A549 (cell line): ENCODE measurements around the gene TRAF1.

Experiments
- CBX8 ChIP-seq: fragments of 200-600 bp; sonication (generic); IDR thresholded peaks from 2 replicates; pipeline ENCODE4 v1.6.1; 2016
- CEBPB ChIP-seq, 2 experiments: fragments of >200 bp in 1 of 2; sonication (Bioruptor Twin) in 1 of 2; formaldehyde crosslinking in 1 of 2; IDR thresholded peaks; 2 replicates each; pipeline ENCODE4 v1.6.1; 2012 to 2016
- CHD4 ChIP-seq: fragments of 200-600 bp; sonication (generic); IDR thresholded peaks from 2 replicates; pipeline ENCODE4 v1.6.1; 2016; ENCODE audit warnings: antibody characterized with exemption, mild to moderate bottlenecking, borderline replicate concordance
- EP300 ChIP-seq, 2 experiments: fragments of >200 bp; sonication (Bioruptor Twin); formaldehyde crosslinking; IDR thresholded peaks; 2 replicates in 1 of 2; 3 replicates in 1 of 2; pipeline ENCODE4 v1.6.1; 2016 to 2017
- ESRRA ChIP-seq: fragments of 150-350 bp; IDR thresholded peaks from 2 replicates; pipeline ENCODE4 v1.6.1; 2014; ENCODE audit warnings: mild to moderate bottlenecking, low read length, borderline replicate concordance
- MAFK ChIP-seq: fragments of 450-650 bp; IDR thresholded peaks from 2 replicates; pipeline ENCODE4 v1.6.1; 2014; ENCODE audit not compliant: partially characterized antibody
- POLR2A ChIP-seq: IDR thresholded peaks from 2 replicates; pipeline ENCODE4 v1.6.1; 2012; ENCODE audit warnings: mild to moderate bottlenecking, low read length
- RFX5 ChIP-seq: fragments of 450-650 bp; IDR thresholded peaks from 2 replicates; pipeline ENCODE4 v1.7.1; 2014; ENCODE audit warnings: antibody characterized with exemption, mild to moderate bottlenecking, moderate library complexity
- TF ChIP-seq, protein P1 (sequence below): fragments of >200 bp; sonication (Bioruptor Twin); formaldehyde crosslinking; IDR thresholded peaks from 3 replicates; pipeline ENCODE4 v1.5.1; 2016
- TF ChIP-seq, protein P2 (sequence below): fragments of 450-650 bp; IDR thresholded peaks from 2 replicates; pipeline ENCODE4 v1.6.1; 2014; ENCODE audit warnings: antibody characterized with exemption
- TF ChIP-seq, protein P3 (sequence below): fragments of 200-600 bp; sonication (generic); IDR thresholded peaks from 2 replicates; pipeline ENCODE4 v1.6.1; 2016; ENCODE audit warnings: antibody characterized with exemption, mild to moderate bottlenecking, moderate library complexity
- TF ChIP-seq, protein P4 (sequence below): IDR thresholded peaks from 2 replicates; pipeline ENCODE4 v1.6.1; 2012

DNA sequence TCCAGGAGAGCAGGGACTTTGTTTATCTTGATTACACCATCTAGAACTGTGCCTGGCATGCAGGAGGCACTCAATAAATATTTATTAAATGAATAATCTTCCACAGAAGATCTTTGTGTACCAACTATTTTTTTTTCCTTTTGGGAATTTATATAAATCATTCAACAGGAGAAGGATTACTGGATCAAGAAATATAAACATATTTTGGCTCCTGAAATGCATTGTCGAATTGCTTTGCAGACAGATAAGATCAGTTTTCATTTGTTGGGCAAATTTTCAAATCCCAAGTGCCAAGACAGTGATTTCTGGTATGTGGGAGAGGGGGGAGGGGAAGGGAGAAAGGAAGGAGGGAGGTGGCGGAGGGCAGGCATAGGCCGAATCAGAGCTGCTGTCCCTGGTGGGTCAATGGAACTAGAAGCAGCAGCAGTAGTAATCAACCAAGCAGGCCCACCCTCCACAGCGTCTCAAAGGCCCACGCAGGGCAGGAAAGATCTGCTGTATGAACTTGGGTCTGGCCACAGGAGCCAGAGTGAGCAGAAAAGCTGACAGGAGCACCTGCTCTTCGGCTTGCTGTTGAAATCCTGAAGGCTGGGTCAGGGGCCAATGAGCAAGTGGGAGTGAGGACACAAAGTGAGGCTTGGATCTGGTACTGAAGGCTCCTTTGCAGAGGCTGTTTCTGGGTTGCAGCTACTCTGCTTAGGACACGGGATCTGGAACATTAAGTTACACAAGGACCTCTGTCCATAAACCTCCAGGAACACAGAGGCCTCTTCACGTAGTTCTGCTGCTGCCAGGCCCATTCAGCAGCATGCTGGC lies 15.8 kb upstream of the TRAF1 start:
- TF ChIP-seq ESRRA (no peak), EP300 (IDR thresholded peaks at IDR 0.05) (no peak), CEBPB (IDR thresholded peaks at IDR 0.05) (peak in 1 of 2 experiments; percentile 49; a peak in 1 of 4 replicates), RFX5 (no peak), CBX8 (no peak), POLR2A (no peak), MAFK (no peak), CHD4 (no peak)
- TF ChIP-seq, protein P1, sequence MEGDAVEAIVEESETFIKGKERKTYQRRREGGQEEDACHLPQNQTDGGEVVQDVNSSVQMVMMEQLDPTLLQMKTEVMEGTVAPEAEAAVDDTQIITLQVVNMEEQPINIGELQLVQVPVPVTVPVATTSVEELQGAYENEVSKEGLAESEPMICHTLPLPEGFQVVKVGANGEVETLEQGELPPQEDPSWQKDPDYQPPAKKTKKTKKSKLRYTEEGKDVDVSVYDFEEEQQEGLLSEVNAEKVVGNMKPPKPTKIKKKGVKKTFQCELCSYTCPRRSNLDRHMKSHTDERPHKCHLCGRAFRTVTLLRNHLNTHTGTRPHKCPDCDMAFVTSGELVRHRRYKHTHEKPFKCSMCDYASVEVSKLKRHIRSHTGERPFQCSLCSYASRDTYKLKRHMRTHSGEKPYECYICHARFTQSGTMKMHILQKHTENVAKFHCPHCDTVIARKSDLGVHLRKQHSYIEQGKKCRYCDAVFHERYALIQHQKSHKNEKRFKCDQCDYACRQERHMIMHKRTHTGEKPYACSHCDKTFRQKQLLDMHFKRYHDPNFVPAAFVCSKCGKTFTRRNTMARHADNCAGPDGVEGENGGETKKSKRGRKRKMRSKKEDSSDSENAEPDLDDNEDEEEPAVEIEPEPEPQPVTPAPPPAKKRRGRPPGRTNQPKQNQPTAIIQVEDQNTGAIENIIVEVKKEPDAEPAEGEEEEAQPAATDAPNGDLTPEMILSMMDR = no peak
- TF ChIP-seq, protein P2, sequence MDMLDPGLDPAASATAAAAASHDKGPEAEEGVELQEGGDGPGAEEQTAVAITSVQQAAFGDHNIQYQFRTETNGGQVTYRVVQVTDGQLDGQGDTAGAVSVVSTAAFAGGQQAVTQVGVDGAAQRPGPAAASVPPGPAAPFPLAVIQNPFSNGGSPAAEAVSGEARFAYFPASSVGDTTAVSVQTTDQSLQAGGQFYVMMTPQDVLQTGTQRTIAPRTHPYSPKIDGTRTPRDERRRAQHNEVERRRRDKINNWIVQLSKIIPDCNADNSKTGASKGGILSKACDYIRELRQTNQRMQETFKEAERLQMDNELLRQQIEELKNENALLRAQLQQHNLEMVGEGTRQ = no peak
- TF ChIP-seq, protein P3, sequence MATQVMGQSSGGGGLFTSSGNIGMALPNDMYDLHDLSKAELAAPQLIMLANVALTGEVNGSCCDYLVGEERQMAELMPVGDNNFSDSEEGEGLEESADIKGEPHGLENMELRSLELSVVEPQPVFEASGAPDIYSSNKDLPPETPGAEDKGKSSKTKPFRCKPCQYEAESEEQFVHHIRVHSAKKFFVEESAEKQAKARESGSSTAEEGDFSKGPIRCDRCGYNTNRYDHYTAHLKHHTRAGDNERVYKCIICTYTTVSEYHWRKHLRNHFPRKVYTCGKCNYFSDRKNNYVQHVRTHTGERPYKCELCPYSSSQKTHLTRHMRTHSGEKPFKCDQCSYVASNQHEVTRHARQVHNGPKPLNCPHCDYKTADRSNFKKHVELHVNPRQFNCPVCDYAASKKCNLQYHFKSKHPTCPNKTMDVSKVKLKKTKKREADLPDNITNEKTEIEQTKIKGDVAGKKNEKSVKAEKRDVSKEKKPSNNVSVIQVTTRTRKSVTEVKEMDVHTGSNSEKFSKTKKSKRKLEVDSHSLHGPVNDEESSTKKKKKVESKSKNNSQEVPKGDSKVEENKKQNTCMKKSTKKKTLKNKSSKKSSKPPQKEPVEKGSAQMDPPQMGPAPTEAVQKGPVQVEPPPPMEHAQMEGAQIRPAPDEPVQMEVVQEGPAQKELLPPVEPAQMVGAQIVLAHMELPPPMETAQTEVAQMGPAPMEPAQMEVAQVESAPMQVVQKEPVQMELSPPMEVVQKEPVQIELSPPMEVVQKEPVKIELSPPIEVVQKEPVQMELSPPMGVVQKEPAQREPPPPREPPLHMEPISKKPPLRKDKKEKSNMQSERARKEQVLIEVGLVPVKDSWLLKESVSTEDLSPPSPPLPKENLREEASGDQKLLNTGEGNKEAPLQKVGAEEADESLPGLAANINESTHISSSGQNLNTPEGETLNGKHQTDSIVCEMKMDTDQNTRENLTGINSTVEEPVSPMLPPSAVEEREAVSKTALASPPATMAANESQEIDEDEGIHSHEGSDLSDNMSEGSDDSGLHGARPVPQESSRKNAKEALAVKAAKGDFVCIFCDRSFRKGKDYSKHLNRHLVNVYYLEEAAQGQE = no peak
- TF ChIP-seq, protein P4, sequence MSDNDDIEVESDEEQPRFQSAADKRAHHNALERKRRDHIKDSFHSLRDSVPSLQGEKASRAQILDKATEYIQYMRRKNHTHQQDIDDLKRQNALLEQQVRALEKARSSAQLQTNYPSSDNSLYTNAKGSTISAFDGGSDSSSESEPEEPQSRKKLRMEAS = no peak
